HUES48 (cell line): Measurements from ENCODE around the gene ATG4B.

Experiments
- H3K27ac ChIP-seq: one replicate; pipeline ENCODE4 v1.7.0; 2013; ENCODE audit warnings: low read depth, low read length, inconsistent platforms
- H3K27me3 ChIP-seq: 2 replicates; pipeline ENCODE4 v1.6.1; 2013; ENCODE audit warnings: mild to moderate bottlenecking, low read length; ENCODE audit not compliant: control insufficient read depth, insufficient read depth
- H3K36me3 ChIP-seq: 2 replicates; pipeline ENCODE4 v1.6.1; 2013; ENCODE audit warnings: low read length; ENCODE audit not compliant: control insufficient read depth, insufficient read depth
- H3K4me1 ChIP-seq: 2 replicates; pipeline ENCODE4 v1.6.1; 2013; ENCODE audit warnings: mild to moderate bottlenecking, low read length; ENCODE audit not compliant: control insufficient read depth, insufficient read depth
- H3K4me3 ChIP-seq: 2 replicates; pipeline ENCODE4 v1.5.1; 2013; ENCODE audit warnings: mild to moderate bottlenecking, low read depth, low read length
- H3K9ac ChIP-seq: 2 replicates; pipeline ENCODE4 v1.6.1; 2013; ENCODE audit warnings: mild to moderate bottlenecking, low read depth, low read length, moderate library complexity
- H3K9me3 ChIP-seq: 2 replicates; pipeline ENCODE4 v1.6.1; 2013; ENCODE audit warnings: low read length; ENCODE audit not compliant: control insufficient read depth, insufficient read depth

The ATG4B gene

DNA sequence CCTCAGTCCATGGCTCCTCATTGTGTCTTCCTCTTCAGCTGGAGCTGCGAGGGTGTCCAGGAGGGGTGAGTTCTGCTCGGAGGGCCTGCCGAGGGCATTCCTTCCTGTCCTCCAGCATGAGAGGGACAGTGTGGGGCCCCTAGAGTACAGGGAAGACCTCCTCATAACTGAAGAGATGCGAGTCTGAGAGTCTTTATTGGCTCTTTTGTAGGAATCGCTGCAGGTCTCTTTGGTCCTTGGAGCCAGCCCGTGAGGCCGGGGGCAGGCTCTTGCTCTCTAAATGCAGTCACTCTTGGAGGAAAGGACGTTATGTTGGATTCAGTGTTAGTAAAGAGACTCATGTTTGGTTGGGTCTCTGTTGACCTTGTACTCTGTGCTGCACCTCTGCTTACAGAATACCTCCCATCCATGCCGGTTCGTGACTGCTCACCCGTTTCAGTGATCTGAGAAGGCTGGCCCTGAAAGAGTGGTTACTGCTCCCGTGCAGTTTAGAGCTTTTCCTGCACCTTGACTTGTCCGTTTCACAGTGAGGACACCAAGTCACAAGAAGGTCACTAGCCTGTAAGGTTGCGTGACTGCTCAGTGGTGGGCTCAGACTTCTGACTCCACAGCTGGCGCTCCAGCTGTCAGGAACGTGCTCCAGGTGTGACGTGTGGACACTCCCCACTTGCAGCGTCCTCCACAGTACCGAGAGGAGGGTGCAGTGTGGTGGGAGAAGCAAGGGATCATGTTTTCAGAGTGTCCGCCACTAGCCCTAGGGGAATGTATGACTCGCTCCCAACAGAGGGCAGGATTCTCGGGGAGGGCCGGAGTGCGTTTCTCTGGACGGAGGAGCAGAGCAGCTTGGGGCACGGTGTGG lies 7.8 kb downstream of the ATG4B start:
- Histone ChIP-seq H3K27ac (no peak overlapping the region), H3K4me1 (peaks cover 9% of the 10 kb centered on the region; the same call in 1 of the 2 replicates), H3K9me3 (no peaks in the 10 kb centered on the region), H3K9ac (no peak overlapping the region), H3K36me3 (peaks cover 5% of the 10 kb centered on the region), H3K27me3 (no peaks in the 10 kb centered on the region), H3K4me3 (no peak overlapping the region)

DNA sequence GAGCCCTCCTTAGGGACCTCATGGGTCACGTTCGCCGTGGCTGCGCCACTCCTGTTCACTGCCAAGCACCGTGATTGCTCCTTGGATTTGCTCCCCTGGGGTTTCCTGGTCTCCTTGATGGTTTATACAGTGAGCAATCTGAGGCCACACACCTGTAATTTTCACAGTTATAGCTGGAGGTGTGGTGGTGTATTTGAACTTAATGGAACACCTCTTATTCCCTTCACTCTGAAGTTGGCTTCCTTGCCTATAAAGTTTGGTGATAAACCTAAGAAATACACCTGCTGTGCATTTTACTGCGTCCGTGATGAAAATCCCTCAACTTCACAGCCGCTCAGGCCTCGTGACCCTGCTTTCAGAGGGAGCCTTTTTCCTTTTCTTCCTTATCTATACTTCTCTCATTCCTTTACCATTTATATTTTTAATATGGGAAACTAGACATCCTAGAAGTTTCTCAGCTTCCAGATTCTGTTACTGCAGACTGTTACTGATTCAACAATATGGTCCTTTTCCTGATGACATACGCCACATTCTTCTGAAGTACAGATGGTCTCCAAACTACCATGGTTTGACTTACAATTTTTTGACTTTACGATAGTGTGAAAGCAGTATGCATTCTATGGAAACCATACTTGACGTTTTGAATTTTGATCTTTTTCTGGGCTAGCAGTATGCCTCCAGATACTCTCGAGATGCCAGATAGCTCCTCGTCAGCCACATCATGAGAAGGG lies 8.6 kb downstream of the ATG4B start:
- peaks cover 8% of the 10 kb centered on the region for H3K36me3 ChIP-seq
- H3K9ac ChIP-seq = no peak overlapping the region
- no peak overlapping the region for H3K4me3 ChIP-seq
- H3K27me3 ChIP-seq = no peaks in the 10 kb centered on the region
- no peaks in the 10 kb centered on the region for H3K9me3 ChIP-seq
- H3K4me1 ChIP-seq = peaks cover 11% of the 10 kb centered on the region; the same call in 1 of the 2 replicates
- no peak overlapping the region for H3K27ac ChIP-seq

DNA sequence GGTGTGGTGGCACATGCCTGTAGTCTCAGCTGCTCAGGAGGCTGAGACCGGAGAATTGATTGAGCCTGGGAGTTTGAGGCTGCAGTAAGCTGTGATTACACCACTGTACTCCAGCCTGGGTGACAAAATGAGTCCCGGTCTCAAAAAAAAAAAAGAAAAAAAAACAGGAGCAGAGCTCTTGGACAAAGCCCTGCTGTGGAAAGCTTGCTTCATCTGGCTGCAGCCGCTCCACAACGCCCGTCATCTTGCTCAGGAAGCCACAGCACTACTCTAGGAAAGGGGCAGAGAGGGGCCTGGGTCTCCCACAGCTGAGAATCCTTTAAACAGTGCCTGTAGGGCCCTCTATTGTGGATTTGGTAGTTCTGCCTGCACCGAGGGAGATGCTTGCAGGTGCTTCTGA lies 11.0 kb downstream of the ATG4B start:
- H3K36me3 ChIP-seq = peaks cover 32% of the 10 kb centered on the region
- H3K9ac ChIP-seq = no peak overlapping the region
- H3K27ac ChIP-seq = no peak overlapping the region
- no peak overlapping the region for H3K4me3 ChIP-seq
- no peaks in the 10 kb centered on the region for H3K9me3 ChIP-seq
- peaks cover 5% of the 10 kb centered on the region; the same call in 1 of the 2 replicates for H3K4me1 ChIP-seq
- H3K27me3 ChIP-seq = no peaks in the 10 kb centered on the region

DNA sequence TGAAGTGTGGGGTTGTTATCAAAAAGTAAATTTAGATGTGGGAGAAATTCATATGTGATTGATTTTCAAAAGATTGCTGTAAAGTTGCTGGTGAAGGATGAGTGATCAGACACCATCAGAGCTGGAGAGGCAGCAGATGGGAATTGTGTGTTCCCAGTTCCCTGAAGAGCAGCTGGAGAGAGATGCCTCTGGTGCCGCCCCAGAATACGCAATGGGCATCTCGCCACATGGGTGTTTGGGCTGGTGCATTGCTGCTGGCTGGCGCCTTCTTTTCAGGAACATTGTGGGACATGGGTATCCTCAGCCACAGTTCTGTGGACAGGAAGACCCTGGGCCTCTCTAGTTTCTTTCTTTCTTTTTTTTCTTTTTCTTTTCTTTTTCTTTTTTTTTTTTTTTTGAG lies 11.9 kb downstream of the ATG4B start:
- Histone ChIP-seq H3K36me3 (peaks cover 40% of the 10 kb centered on the region), H3K27me3 (no peaks in the 10 kb centered on the region), H3K27ac (no peak overlapping the region), H3K9ac (no peak overlapping the region), H3K9me3 (no peaks in the 10 kb centered on the region), H3K4me1 (peaks cover 5% of the 10 kb centered on the region; the same call in 1 of the 2 replicates), H3K4me3 (no peak overlapping the region)

DNA sequence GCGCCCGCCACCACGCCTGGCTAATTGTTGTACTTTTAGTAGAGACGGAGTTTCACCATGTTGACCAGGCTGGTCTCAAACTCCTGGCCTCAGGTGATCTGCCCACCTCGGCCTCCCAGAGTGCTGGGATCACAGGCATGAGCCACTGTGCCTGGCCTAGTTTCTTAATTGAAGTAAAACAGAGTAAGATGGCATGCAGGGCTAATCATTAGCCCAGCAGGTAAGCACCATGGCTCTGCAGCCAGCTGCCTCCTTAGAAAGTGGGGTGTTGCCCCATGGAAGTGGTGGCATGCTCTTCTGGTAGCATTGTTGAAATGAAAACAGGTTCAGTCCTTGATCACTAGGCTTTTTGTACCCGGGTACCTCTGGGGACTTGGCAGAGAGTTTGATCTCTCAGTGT lies 12.4 kb downstream of the ATG4B start:
- peak overlapping the region; percentile 32 for H3K27ac ChIP-seq
- H3K4me3 ChIP-seq = no peak overlapping the region
- H3K4me1 ChIP-seq = peaks cover 5% of the 10 kb centered on the region; the same call in 1 of the 2 replicates
- H3K9ac ChIP-seq = no peak overlapping the region
- H3K27me3 ChIP-seq = no peaks in the 10 kb centered on the region
- H3K9me3 ChIP-seq = no peaks in the 10 kb centered on the region
- H3K36me3 ChIP-seq = peaks cover 45% of the 10 kb centered on the region

DNA sequence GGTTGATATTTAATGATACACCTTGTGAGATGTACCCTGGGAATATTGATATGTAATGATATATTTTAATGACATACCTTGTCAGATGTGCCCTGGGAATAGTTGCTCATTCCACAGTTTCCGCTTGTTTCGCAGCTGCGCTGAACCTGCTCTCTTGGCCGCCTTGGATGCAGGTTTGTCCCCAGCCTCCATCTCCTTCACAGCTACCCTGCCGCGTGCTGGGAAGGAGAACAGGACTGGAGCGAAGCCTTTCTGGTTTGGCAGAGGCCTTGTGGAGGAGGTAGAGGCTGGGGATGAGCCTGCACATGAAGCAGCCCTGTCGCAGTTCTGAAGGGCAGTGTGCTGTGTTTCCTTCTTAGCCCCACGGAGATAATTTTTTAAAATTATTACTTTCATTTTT lies 14.6 kb downstream of the ATG4B start:
- Histone ChIP-seq H3K9me3 (no peaks in the 10 kb centered on the region), H3K27me3 (no peaks in the 10 kb centered on the region), H3K36me3 (peaks cover 60% of the 10 kb centered on the region), H3K4me3 (no peak overlapping the region), H3K27ac (no peak overlapping the region), H3K4me1 (peaks cover 5% of the 10 kb centered on the region; the same call in 1 of the 2 replicates), H3K9ac (no peak overlapping the region)

DNA sequence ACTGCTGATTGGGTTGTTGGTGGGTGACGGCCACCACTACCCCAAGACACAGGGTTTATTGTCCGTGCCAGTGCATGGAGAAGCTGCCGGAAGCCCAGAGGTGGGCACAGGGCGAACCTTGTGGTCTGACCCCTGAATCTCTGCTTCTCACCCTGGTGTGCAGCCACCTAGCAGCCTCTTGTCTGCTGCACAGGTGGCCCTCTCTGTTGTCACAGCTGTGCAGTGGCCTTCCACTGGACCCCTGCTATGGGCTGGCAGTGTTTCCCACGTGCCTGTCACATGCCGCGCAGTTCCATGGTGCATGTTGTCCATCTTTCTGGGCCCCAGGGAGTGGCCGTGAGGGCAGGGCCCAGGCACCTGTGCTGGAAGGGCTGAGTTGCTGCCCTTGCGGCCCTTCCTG lies 15.2 kb downstream of the ATG4B start:
- H3K4me3 ChIP-seq = no peak overlapping the region
- H3K27ac ChIP-seq = no peak overlapping the region
- peaks cover 62% of the 10 kb centered on the region for H3K36me3 ChIP-seq
- no peak overlapping the region for H3K9ac ChIP-seq
- H3K9me3 ChIP-seq = no peaks in the 10 kb centered on the region
- peaks cover 5% of the 10 kb centered on the region; the same call in 1 of the 2 replicates for H3K4me1 ChIP-seq
- no peaks in the 10 kb centered on the region for H3K27me3 ChIP-seq

DNA sequence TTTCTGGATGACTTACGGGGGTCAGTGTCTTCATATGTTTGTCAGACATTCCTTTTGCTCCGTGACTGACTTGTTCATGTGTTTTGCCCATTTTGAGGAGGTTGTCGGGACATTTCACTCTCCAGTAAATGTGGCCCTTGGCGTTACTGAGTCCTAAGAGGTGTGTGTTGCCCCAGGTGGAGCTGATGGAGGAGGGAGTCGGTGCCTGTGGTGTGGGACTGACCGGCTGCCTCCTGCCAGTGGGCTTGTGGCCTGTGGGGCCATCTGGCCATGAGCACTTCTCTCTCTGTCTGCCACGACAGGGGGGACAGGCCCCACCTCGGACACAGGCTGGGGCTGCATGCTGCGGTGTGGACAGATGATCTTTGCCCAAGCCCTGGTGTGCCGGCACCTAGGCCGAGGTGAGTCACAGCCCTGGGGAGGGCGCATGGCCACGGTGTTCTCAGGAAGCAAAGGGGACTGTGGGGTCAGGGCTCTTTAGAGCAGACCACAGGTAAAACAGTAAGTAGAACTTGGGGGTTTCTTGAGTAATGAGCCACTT lies 15.8 kb downstream of the ATG4B start:
- H3K27me3 ChIP-seq = no peaks in the 10 kb centered on the region
- H3K27ac ChIP-seq = no peak overlapping the region
- no peak overlapping the region for H3K4me3 ChIP-seq
- H3K36me3 ChIP-seq = peaks cover 65% of the 10 kb centered on the region
- H3K9me3 ChIP-seq = no peaks in the 10 kb centered on the region
- H3K9ac ChIP-seq = no peak overlapping the region
- H3K4me1 ChIP-seq = peaks cover 5% of the 10 kb centered on the region; the same call in 1 of the 2 replicates

DNA sequence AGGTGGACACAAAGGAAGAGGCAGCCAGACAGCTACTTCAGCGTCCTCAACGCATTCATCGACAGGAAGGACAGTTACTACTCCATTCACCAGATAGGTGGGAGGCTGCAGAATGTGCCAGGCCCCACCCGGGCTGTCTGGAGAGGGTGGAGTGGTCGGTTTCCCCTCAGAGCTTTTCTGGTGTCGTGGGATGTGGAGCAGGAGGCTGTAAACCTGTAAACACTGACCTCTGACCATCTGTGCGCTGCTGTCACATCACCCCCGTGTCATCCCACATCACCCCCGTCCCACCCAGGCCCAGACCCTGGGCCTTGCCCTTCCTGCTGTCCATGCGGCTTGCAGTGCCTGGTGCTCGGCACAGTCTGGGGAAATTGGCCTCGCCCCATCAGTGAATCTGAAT lies 17.1 kb downstream of the ATG4B start:
- Histone ChIP-seq H3K27me3 (no peaks in the 10 kb centered on the region), H3K36me3 (peaks cover 77% of the 10 kb centered on the region), H3K4me1 (peaks cover 5% of the 10 kb centered on the region; the same call in 1 of the 2 replicates), H3K9ac (no peak overlapping the region), H3K9me3 (no peaks in the 10 kb centered on the region), H3K27ac (no peak overlapping the region), H3K4me3 (no peak overlapping the region)

DNA sequence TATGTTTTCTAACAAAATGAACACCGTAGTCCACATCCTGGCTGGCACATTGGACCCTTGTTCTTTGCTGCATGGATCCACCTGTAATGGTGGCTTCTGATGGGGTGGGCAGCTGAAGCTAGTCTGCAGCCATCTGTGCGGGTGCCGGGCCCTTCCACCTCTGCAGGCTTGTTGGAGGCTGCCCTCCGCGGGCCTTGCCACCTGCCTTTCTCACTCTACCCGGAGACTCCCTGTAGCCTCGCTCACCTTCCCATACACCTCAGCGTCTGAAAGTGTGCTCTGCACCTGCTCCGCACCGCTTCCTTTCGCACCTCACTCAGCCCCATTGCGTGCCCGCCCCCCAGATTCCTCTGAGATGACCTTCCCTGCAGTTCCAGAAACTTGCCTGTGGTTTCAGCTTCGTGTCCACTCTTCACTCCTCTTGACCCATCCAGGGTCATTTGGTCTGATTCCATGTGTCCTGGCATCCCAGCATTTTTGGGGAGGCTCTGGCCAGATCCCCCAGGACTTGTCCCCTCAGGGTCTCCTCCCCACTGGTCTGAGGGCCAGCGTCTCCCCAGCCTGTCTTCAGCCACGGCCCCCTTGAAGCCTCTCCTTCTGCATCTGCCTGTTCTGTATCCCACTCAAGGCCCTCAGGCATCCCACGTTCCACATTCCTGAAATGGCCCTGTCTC lies 18.2 kb downstream of the ATG4B start:
- H3K9me3 ChIP-seq = no peaks in the 10 kb centered on the region
- no peaks in the 10 kb centered on the region for H3K4me1 ChIP-seq
- H3K27me3 ChIP-seq = no peaks in the 10 kb centered on the region
- H3K36me3 ChIP-seq = peaks cover 87% of the 10 kb centered on the region
- H3K4me3 ChIP-seq = no peak overlapping the region
- no peak overlapping the region for H3K27ac ChIP-seq
- no peak overlapping the region for H3K9ac ChIP-seq
